CD4-positive, alpha-beta T cell treated with Interleukin-15 for 1 hour (primary cell): Measurements from ENCODE around the gene RGR.

Source experiments
- DNase-seq: peaks from one replicate; pipeline ENCODE4 v3.0.0-alpha.2; 2020

RGR gene

GRCh38 chr10:84224411-84225028 lies 20.3 kb upstream of the RGR start:
- no peak for DNase-seq

GRCh38 chr10:84225427-84226173 lies 19.3 kb upstream of the RGR start, which contains the start of gene LRIT2:
Gene LRIT2, minus strand, starts transcription at chr10:84225544. Its CDS starts 24 bp downstream, at chr10:84225520.
- DNase-seq: no peak

DNA sequence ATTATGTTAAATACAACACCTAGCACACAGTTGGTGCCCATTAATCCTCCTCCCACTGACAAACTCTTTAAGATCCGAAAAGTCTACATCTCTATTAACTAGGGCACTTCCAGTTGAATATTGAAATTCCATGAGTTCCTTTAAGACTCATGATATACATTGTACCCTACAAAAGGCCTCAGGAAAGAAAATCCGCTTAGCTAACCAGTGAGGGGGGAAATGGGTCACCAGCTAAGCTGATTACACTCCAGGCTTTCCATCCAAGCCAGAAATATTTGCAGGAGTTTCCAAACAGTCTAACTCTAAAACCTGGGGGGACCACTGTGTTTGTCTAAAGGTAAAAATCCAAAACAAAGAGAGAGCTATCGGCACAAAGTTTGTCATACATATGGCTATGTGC lies 18.2 kb upstream of the RGR start:
- no peak for DNase-seq

GRCh38 chr10:84227810-84228209 lies 17.0 kb upstream of the RGR start:
- DNase-seq: no peak

GRCh38 chr10:84230359-84230758 lies 14.5 kb upstream of the RGR start:
- DNase-seq: no peak

DNA sequence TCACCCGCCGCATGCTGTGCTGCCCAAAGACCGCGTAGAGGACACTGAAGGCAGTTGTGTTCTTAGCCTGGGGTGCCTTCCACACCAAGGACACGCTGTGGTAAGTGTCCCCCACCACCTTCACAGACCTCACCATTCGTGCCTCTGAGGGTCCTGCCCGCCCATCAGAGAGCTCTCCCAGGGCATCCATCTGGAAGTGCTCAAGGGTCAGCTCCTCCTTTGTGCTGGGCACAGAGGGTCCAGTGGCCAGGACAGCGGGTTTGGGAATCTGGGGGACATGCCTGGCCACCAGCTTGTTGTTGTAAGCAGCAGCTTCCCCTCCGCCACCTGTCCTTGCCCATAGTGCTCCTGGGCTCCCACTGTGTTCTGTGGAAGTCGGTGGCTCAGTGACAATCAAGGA lies 12.5 kb upstream of the RGR start:
- no peak for DNase-seq

DNA sequence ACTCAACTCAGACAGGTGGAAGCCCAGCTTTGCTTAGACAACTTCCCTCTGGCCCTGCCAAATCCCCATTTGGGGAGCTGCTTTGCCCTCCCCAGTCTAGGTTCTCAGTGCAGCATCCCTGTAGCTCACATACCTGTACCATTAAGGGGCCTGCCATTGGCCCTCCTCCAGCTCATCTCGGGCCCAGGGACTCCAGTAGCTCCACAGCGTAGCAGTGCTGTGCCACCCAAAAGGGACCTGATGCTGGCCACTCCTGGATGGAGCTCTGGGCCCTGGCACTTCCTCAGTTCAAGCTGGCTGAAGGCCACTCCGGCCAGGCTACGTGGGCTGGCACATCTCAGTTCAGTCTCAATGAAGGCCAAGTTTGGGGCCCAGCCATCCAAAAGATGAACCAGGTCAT lies 10.9 kb upstream of the RGR start:
- no peak for DNase-seq

DNA sequence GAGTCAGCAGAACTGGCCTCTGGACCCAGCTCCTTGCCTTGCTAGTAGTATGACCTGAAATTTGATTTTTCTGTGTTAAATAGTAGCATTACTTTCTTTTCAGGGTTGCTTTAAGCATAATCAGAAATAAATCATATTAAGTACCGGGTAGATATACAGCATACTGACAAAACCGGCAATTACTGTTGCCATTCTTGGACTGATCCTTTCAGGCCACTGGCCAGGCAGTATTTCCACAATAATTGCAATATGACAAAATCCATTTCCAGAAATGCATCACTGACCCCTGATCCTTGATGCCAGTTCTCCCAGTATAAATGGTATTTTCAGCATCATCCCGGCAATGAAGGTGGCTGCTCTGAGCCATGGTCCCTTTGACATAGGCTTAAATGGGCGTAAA lies 10.4 kb upstream of the RGR start:
- no peak for DNase-seq

GRCh38 chr10:84235096-84235495 lies 9.8 kb upstream of the RGR start:
- no peak for DNase-seq

DNA sequence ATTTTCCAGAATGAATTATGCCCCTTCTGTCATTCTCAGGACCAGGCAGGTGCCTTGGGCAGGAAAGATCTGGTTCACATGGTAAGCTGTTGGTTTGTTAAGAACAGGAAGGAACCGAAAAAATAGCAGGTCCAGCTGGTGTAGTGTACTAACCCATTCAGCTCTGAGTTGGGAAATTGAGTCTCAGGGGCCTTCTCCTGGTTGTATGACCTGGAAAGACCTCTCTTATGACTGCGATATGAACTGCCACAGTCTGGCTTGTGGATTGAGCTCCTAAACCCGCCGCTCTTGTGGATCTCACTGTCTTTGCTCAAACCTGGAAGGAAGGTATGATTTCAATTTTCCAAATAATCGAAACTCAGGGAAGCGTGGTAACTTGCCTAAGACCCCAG lies 8.1 kb upstream of the RGR start:
- DNase-seq: no peak

- DNase-seq: no peak
Observed at GRCh38 chr10:84237199-84238051, 7.4 kb upstream of the RGR start.

- DNase-seq: no peak
Observed at GRCh38 chr10:84238909-84239308, 5.9 kb upstream of the RGR start.

GRCh38 chr10:84241185-84241790 lies 3.6 kb upstream of the RGR start, which contains the start of gene LRIT1:
Gene LRIT1, minus strand, starts transcription at chr10:84241546. Its CDS starts 107 bp downstream, at chr10:84241439.
- DNase-seq: no peak

- no peak for DNase-seq
Observed at GRCh38 chr10:84243759-84244158, 1.1 kb upstream of the RGR start.

GRCh38 chr10:84247496-84247895 lies 2.6 kb downstream of the RGR start:
- no peak for DNase-seq

- no peak for DNase-seq
Observed at GRCh38 chr10:84248794-84249193, 3.9 kb downstream of the RGR start.

DNA sequence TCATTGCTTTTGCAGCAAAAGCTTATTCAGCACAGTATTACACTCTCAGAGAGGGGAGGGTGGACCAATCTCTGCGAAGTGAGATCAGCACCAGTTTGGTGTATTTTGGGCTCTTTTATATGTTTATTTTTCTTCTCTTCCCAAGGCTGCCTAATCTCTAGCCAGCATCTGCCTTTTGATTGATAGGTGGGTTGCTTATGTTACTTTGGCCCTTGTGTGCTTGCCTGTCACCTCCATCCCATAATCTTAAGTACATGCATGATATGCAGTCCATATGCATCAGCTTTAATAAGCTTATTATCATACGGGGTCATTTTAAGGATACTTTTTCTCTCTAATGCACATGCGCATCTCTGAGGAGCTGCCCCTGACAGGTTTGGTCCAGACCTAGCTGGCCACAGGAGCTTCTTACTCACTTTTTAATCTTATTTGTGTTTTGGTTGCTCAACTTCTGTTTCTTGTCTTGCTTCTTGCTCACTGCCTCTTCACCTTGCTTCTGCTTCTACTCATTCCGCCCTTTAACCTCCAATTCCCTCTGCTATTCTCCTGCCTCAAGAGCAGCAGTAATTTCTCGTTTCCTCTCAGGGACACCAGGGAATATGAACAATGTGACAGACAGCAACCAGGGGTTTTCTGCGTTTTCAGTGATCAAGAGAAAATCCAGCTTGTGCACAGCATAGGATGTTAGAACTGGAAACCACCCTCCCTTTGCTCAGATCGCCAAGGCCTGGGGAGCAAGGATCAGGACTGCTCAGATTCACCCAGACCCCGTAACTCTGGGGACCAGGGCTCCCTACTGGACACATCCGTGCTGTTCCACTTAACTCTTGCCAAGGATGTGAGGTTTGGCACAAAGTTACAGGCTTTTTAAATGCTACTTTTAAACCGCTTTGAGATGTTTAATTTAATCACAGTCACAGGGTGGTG lies 10.0 kb downstream of the RGR start:
- no peak for DNase-seq

- DNase-seq: no peak
Observed at GRCh38 chr10:84256510-84257342, 11.9 kb downstream of the RGR start.

GRCh38 chr10:84257343-84258020 lies 12.6 kb downstream of the RGR start:
- no peak for DNase-seq

DNA sequence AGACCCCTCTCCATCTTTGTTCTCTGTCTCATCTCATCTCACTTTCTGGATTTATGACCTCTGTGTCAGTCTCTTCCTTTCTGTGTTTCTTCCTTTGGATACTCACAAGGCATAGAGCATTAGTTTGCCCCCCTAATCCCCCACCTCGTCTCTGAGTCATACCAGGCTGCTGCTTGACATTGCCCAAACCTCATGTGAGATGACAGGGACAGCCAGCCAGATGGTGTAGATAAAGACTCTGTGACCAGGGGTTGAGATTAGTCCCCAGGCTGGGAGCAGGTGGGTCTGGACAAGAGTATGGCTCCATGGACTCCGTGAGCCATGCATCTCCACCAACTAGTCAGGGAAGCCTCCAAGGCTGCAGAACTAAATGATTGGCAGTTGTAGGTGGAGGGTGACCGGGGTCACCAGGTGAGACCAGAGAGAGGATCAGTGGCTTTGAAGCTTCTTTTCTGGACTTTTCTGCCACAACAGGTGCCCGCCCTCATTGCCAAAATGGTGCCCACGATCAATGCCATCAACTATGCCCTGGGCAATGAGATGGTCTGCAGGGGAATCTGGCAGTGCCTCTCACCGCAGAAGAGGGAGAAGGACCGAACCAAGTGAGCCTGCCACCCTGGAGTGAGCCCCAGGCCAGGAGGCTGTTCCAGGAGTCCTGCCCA lies 13.3 kb downstream of the RGR start:
- no peak for DNase-seq
